ENCODE measurements around the gene SLC4A8.

GRCh38 chr12:51448618-51449256 is 24.1 kb downstream of the SLC4A8 start:
- no peak for TF ChIP-seq CREB1 (IDR thresholded peaks at IDR 0.05; ENCODE audit: low read depth)
- no peak for TF ChIP-seq FOXM1 (IDR thresholded peaks at IDR 0.05; ENCODE audit: borderline replicate concordance, low read depth)
- TF ChIP-seq YY1 (IDR thresholded peaks at IDR 0.05; ENCODE audit: low read depth) = no peak
- no peak for TF ChIP-seq USF1 (IDR thresholded peaks at IDR 0.05)
- TF ChIP-seq MAX (IDR thresholded peaks at IDR 0.05) = no peak
- no peak for TF ChIP-seq TAF1 (IDR thresholded peaks at IDR 0.05; ENCODE audit: low read depth)
- TF ChIP-seq NFIC (IDR thresholded peaks at IDR 0.05) = no peak
